Measurements from ENCODE around the gene SAYSD1. TPM values are rescaled to one million over a fixed set of nuclear protein-coding genes. Genes with fewer than 3 reads are reported as not detected.
A peak's percentile ranks its signal among the peaks of the same experiment; 100 is the strongest.

Gene SAYSD1
- total and polyA plus RNA-seq, 5 experiments from 2014 or later = 17.5 to 22.8 (median 20.2) TPM

GRCh38 chr6:39085129-39085797 is 29.7 kb downstream of the SAYSD1 start:
- no peak for ATAC-seq
- H3K4me3 Mint-ChIP-seq = no peak overlapping the region
- no peak for DNase-seq
- H3K36me3 Mint-ChIP-seq = no peaks in the 10 kb centered on the region
- H3K27ac Mint-ChIP-seq = no peak overlapping the region
- POLR2A ChIA-PET = no interaction called here
- H3K27me3 Mint-ChIP-seq = peaks cover 12 to 39% (median 23%) of the 10 kb centered on the region in 5 donors
- no peaks in the 10 kb centered on the region for H3K9me3 Mint-ChIP-seq
- peaks cover 0 to 3% (median under 1%) of the 10 kb centered on the region in 4 donors for H3K4me1 Mint-ChIP-seq

DNA sequence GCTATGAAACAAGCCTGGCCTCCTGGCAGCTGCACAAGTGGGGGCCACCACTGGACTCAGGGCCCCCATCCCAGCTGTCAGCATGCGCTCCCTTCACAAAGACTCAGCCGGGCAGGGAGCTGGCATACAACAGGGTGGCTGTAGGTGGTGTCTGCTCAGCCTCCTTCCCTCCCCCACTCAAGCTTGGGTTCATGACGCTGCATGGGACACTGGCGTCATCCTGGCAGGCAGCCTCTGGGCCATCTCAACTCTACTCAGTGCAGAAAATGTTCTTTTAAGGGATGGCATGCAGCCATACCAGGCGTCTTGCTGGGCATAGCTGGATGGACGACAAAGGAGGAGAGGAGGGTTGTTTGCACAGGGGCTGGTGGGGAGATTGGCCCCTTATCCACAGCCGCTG is 30.5 kb downstream of the SAYSD1 start:
- Mint-ChIP-seq H3K4me1 (no peaks in the 10 kb centered on the region), H3K27ac (no peak overlapping the region), H3K9me3 (no peaks in the 10 kb centered on the region), H3K36me3 (no peaks in the 10 kb centered on the region), H3K27me3 (peaks cover 12 to 31% (median 23%) of the 10 kb centered on the region in 5 donors), H3K4me3 (no peak overlapping the region)
- ATAC-seq (no peak), DNase-seq (no peak)
- POLR2A ChIA-PET = no interaction called here

- DNase-seq = no peak
- Mint-ChIP-seq H3K4me3 (no peak overlapping the region), H3K4me1 (no peaks in the 10 kb centered on the region), H3K27me3 (peaks cover 10 to 31% (median 18%) of the 10 kb centered on the region in 5 donors), H3K36me3 (no peaks in the 10 kb centered on the region), H3K27ac (no peak overlapping the region), H3K9me3 (no peaks in the 10 kb centered on the region)
- ATAC-seq = no peak
- POLR2A ChIA-PET = no interaction called here
These were observed 31.8 kb downstream of the SAYSD1 start for GRCh38 chr6:39083231-39083634.

DNA sequence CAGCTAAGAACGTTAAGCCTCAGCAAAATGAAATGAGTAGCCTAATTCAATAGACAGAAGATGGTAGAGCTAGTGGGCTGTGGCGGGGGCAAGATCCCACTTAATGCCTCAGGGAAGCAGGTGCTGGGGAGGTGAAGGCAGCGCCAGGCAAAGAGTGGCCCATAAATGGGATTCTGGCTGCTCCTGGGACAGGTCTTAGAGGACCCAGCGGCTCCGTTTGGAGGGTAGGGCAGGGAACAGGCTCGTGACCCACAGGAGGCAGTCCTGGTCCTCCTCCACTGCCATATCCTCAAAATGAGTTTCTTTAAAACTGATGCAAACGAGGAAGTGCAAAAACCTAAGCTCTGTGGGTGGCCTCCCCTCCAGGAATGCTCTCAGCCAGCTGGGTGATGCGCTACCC is 32.7 kb downstream of the SAYSD1 start:
- no peak for ATAC-seq
- Mint-ChIP-seq H3K4me1 (no peaks in the 10 kb centered on the region), H3K27ac (no peak overlapping the region), H3K36me3 (no peaks in the 10 kb centered on the region), H3K4me3 (no peak overlapping the region), H3K27me3 (peaks cover 7 to 23% (median 16%) of the 10 kb centered on the region in 5 donors), H3K9me3 (no peaks in the 10 kb centered on the region)
- DNase-seq = no peak
- POLR2A ChIA-PET = no interaction called here

DNA sequence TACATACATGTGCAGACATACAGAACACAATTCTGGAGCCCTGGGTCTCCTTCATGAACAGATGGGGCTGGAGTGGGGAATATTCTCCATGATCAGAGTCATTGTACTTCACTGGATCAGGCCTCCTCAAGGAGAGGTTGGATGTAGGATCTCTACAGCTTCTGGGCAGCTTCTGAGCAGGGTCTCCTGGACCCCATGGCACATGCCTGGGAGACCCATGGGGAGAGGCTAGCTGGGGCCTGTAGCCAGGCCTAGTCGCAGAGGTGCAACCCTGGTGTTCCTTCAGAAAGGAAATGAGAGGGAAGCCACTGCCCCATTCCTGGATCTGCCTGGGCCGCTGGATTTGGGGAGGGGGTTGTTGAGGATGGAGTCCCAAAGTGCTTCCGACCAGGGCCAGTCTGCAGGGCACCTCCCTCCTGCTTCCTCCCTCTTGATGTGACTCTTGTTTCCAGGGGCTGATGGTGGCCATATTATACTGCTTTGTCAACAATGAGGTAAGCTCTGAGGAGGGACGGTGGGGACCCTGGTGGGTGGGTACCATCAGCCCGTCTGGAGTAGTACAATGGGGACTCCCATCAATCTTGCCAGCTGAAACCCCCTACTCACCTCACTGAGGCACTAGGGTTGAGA is 34.6 kb downstream of the SAYSD1 start:
- Mint-ChIP-seq H3K4me1 (peaks cover 0 to under 1% (median 0%) of the 10 kb centered on the region in 4 donors), H3K9me3 (no peaks in the 10 kb centered on the region), H3K4me3 (no peak overlapping the region), H3K36me3 (no peaks in the 10 kb centered on the region), H3K27ac (no peak overlapping the region), H3K27me3 (peaks cover 2 to 7% (median 4%) of the 10 kb centered on the region in 5 donors)
- no peak for ATAC-seq
- POLR2A ChIA-PET = no interaction called here
- DNase-seq = no peak

DNA sequence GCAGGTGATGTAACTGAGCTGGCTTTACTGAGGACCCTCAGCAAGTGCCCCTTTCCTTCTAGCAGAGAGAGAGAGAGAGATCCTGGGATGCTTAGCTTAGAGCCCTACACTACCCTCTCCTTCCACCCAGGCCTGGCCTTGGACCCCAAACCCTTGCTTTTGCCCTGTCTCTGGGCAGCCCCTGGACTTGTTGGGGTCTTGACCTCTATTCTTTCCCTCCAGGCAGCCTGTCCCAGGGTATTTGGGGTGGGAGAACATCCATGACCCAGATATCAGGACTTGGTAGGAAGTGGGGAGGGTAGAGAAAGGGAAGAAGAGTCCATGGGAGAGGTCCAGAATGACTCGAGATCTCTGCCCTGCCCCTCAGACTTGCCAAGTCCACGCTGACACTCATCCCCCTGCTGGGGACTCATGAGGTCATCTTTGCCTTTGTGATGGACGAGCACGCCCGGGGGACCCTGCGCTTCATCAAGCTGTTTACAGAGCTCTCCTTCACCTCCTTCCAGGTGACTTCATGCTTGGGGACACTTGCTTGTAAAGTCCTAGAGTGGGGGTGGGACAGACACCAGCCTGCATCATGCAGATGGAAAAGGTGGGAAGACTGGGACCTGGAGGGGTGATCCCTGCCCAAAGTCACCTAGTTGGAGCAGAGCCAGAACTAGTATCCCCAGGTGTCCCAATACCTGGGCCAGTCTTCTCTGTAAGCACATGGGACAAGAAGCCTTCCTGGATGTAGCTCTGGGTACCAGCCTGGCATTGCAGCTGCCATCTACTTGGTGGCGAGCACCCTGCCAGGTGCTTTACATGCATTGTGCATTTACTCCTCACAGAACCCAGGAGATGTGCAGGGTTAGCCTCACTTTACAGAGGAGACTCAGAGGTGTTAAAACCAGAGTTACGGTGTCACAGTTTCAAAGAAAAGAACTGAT is 35.5 kb downstream of the SAYSD1 start:
- DNase-seq (no peak), ATAC-seq (no peak)
- Mint-ChIP-seq H3K4me1 (peaks cover 0 to 4% (median 0%) of the 10 kb centered on the region in 4 donors), H3K4me3 (no peak overlapping the region), H3K9me3 (no peaks in the 10 kb centered on the region), H3K36me3 (no peaks in the 10 kb centered on the region), H3K27ac (no peak overlapping the region), H3K27me3 (peaks cover 0 to 7% (median 3%) of the 10 kb centered on the region in 5 donors)
- POLR2A ChIA-PET = no interaction called here

DNA sequence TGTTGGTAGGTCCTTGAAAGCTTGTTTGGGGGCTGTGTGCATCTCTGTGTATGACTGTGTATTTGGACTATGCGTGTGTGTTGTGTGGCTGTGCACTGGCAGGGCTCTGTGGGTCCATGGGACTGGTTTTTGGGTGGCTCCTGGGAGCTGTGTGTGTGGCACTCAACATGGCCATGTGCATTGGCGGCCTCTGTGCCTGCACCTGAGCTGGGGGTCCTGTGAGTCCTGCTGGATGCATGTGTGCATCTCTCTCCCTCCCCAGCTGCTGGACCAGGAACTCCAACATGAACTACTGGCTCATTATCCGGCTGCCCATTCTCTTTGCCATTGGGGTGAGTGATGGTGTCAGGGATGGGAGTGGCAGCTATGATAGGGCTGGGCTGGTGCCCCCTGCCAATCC is 36.3 kb downstream of the SAYSD1 start:
- Mint-ChIP-seq H3K36me3 (no peaks in the 10 kb centered on the region), H3K4me1 (peaks cover 0 to 4% (median 0%) of the 10 kb centered on the region in 4 donors), H3K27ac (no peak overlapping the region), H3K27me3 (peaks cover 0 to 3% (median under 1%) of the 10 kb centered on the region in 5 donors), H3K4me3 (no peak overlapping the region), H3K9me3 (no peaks in the 10 kb centered on the region)
- POLR2A ChIA-PET = no interaction called here
- DNase-seq = no peak
- ATAC-seq = no peak

DNA sequence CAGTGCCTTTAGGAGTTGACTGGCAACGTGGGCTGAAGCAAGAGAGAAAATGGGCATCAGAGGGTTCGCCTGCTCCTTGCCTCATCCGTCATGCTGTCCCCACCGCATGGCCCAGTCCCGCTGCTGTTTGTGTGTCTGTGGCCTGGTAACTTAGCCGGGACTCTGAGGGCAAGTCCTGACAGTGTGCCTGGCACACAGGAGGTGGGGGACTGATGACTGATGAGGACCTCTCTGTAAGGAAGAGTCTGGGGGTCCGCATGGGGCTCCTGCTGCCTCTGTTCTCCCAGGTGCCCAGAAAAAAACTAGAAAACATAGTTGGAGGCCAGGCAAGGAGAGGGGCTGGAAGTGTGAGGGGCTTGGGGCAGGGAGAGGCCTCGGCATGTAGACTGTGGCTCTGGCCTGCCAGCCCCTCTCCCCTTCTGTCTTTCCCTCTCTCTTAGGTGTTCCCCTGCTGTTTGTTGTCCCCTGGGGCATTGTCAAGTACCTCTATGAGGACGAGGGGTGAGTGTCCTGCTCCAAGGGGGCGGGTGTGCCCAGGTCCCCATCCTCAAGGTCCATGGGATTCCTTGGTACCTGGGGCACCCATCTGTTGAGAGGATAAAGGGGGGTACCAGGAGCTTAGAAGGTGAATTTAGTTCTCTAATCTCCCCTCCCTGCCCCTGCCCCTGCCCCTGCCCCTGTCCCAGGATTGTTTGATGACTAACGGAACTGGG is 36.9 kb downstream of the SAYSD1 start:
- DNase-seq = no peak
- no peaks in the 10 kb centered on the region for H3K27me3 Mint-ChIP-seq
- POLR2A ChIA-PET = no interaction called here
- no peak overlapping the region for H3K4me3 Mint-ChIP-seq
- peaks cover 0 to 4% (median 0%) of the 10 kb centered on the region in 4 donors for H3K4me1 Mint-ChIP-seq
- H3K36me3 Mint-ChIP-seq = no peaks in the 10 kb centered on the region
- no peak overlapping the region for H3K27ac Mint-ChIP-seq
- H3K9me3 Mint-ChIP-seq = no peaks in the 10 kb centered on the region
- no peak for ATAC-seq

- H3K27me3 Mint-ChIP-seq = peaks cover 0 to 2% (median 0%) of the 10 kb centered on the region in 5 donors
- H3K9me3 Mint-ChIP-seq = no peaks in the 10 kb centered on the region
- no peak for ATAC-seq
These were observed 38.1 kb downstream of the SAYSD1 start for GRCh38 chr6:39076623-39077535.

GRCh38 chr6:39075807-39076622 is 39.0 kb downstream of the SAYSD1 start:
- H3K27ac Mint-ChIP-seq = peak overlapping the region in 1 of 10 donors; percentile 43
- peaks cover 0 to 4% (median 1%) of the 10 kb centered on the region in 5 donors for H3K27me3 Mint-ChIP-seq
- H3K4me1 Mint-ChIP-seq = peaks cover 0 to 4% (median 0%) of the 10 kb centered on the region in 4 donors
- POLR2A ChIA-PET = no interaction called here
- DNase-seq (no peak), ATAC-seq (no peak)
- no peaks in the 10 kb centered on the region for H3K9me3 Mint-ChIP-seq
- no peaks in the 10 kb centered on the region for H3K36me3 Mint-ChIP-seq
- H3K4me3 Mint-ChIP-seq = no peak overlapping the region

More at GRCh38 chr6:39076623-39077535, 38.1 kb downstream of the SAYSD1 start:
- no peak overlapping the region for H3K4me3 Mint-ChIP-seq
- no peaks in the 10 kb centered on the region for H3K36me3 Mint-ChIP-seq
- peaks cover 0 to 4% (median 0%) of the 10 kb centered on the region in 4 donors for H3K4me1 Mint-ChIP-seq
- POLR2A ChIA-PET = no interaction called here
- no peak overlapping the region for H3K27ac Mint-ChIP-seq
- DNase-seq = no peak

- POLR2A ChIA-PET = no interaction called here
- H3K36me3 Mint-ChIP-seq = no peaks in the 10 kb centered on the region
- H3K27me3 Mint-ChIP-seq = peaks cover 0 to 5% (median 1%) of the 10 kb centered on the region in 5 donors
- peaks cover 0 to 4% (median 0%) of the 10 kb centered on the region in 4 donors for H3K4me1 Mint-ChIP-seq
- no peak for DNase-seq
- H3K4me3 Mint-ChIP-seq = no peak overlapping the region
- no peak for ATAC-seq
- no peaks in the 10 kb centered on the region for H3K9me3 Mint-ChIP-seq
- H3K27ac Mint-ChIP-seq = no peak overlapping the region
These were observed 39.8 kb downstream of the SAYSD1 start for GRCh38 chr6:39075010-39075686.

Measured in naive thymus-derived CD8-positive, alpha-beta T cell (primary cell).